GM12801 (cell line): ENCODE measurements around the gene OR6C75.

Source experiments
- TF ChIP-seq, protein P1 (sequence below): IDR thresholded peaks from one replicate; pipeline ENCODE4 v1.5.1; 2011; ENCODE audit warnings: control low read depth; ENCODE audit not compliant: insufficient read length; ENCODE audit errors: extremely low read depth

Gene OR6C75

DNA sequence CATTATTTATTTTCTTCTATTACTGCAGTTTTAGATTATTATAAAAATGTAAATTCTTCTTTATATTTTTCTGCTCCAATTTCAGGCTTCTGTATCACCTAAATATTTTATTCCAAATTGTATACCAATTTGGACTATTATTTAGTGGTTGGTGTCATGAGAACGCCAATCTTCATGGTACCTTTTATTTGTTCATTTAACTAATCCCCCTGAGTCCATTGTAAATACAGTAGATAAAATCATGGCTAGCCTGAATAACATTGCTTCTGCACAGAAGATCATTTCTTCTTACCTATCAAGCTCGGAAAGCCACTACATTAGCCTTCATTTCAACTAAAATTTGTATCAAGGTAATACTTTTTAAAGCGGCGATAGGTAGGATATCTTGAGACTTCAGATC lies at the start of gene OR6C75:
OR6C75 (plus strand) TSS at position 301 of the 400 bp plus-strand sequence. CDS start 2,136 bp downstream, outside the sequence.
- TF ChIP-seq, protein P1, sequence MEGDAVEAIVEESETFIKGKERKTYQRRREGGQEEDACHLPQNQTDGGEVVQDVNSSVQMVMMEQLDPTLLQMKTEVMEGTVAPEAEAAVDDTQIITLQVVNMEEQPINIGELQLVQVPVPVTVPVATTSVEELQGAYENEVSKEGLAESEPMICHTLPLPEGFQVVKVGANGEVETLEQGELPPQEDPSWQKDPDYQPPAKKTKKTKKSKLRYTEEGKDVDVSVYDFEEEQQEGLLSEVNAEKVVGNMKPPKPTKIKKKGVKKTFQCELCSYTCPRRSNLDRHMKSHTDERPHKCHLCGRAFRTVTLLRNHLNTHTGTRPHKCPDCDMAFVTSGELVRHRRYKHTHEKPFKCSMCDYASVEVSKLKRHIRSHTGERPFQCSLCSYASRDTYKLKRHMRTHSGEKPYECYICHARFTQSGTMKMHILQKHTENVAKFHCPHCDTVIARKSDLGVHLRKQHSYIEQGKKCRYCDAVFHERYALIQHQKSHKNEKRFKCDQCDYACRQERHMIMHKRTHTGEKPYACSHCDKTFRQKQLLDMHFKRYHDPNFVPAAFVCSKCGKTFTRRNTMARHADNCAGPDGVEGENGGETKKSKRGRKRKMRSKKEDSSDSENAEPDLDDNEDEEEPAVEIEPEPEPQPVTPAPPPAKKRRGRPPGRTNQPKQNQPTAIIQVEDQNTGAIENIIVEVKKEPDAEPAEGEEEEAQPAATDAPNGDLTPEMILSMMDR = no peak

DNA sequence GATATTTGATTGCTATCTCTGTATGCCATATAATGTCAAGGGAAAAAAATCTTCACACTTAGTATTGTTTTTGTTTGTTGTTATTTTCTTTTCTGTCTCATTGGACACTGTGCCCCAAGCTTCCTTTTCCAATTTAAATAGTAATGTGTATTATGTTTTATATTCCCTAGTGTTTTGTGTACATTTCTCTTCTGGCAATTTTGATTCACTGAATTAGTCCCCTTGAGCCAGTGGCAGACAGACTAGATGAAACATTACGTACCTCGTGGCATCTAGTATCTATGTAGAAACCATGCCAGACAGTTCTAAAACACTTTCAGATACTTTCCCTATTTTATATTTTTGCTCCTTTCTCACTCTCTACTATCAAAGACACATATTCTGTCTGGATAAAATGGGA lies 48.7 kb upstream of the OR6C75 start, which contains the start of gene OR6C1:
OR6C1 (plus strand) TSS at position 301 of the 400 bp plus-strand sequence. CDS start 6,257 bp downstream, outside the sequence.
- TF ChIP-seq, protein P1 = no peak

DNA sequence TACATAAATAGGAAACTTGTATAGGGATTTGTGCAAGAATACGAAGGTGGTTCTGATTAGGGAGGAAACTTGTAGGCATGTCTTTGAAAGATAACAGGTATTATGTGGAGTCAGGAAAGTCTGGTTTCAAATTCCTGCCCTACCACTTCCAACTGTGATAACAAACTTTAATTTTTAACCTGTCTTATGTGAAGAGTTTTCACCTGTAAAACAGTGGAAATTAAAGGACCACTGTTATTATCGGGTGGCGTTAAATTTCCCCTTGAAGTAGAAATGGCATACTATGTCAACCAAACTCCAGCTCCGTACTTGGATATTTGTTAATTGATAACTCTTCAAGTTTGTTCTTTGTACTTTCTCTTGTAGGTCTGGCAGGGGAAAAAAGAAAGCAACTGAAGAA lies 42.6 kb upstream of the OR6C75 start:
- TF ChIP-seq, protein P1 = no peak

DNA sequence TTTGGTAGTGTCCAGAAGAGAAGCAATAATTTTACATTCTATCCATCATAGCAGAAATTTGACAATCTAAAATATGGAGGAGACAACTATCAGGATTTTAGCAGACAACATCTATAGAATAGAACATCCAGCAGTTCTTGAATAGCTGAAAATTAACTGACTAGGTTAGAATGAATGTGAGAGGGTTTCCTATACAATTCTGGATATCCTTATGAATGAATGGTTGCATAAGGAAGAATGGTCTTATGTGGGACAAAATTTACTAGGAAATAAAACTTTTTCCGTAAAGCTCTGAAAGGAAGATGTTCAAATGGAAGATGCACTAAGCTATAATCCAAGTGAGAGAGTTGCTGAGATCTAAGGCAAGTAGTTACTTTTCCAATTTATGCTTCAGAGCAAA lies 32.3 kb upstream of the OR6C75 start, which contains the start of gene OR6C3:
OR6C3 (plus strand) TSS at position 301 of the 400 bp plus-strand sequence. CDS start 955 bp downstream, outside the sequence.
- TF ChIP-seq, protein P1 = no peak

DNA sequence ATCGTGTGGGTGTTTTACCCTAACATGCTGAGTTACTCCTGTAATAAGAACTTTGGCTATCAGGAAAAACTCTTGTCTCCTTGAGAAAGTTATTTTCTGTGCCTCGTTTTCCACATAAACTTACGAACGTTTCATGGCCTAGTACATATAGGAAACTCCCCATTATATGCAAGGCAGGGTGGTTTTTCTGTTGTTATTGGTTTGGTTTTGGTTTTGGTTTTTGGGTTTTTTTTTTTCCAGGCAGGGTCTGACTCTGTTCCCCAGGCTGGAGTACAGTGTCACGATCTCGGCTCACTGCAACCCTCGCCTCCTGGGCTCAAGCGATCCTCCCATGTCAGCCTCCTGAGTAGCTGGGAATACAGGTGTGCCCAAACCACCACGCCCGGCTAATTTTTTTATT lies 26.8 kb upstream of the OR6C75 start:
- TF ChIP-seq, protein P1 = no peak

DNA sequence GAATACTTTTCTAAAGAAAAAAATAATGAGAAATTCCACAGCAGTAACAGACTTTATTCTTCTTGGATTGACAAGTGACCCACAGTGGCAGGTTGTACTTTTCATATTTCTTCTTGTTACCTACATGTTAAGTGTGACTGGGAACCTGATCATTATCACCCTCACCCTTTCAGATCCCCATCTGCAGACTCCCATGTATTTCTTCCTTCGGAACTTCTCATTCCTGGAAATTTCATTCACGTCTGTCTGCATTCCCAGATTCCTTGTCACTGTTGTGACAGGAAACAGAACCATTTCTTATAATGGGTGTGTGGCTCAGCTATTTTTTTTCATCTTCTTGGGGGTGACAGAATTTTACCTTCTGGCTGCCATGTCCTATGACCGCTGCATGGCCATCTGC lies 2.3 kb downstream of the OR6C75 start:
- TF ChIP-seq, protein P1 = no peak

DNA sequence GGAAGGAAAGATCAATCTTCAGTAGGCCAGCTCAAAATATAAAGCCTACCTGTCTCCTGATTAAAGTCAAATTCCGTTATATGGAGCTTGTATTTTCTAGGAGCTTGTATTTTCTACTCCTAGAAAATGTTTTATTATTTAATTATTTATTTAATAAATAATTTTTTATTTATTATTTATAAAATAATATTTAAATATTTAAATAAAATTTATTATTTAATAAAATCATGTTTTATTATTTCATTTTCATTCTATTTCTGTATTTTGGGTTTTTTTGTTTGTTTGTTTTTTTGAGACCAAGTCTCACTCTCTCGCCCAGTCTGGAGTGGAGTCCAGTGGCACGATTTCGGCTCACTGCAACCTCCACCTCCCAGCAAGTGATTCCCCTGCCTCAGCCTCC lies 9.7 kb downstream of the OR6C75 start:
- TF ChIP-seq, protein P1 = no peak
